ENCODE data around the gene TTYH3.

- TF ChIP-seq POLR2A (IDR thresholded peaks at IDR 0.05) (peak in 1 of 2 donors; percentile 45), CTCF (IDR thresholded peaks at IDR 0.05) (no peak)
These were observed 80.3 kb downstream of the TTYH3 start for GRCh38 chr7:2711895-2712675.

Data from thyroid gland (tissue), 4 donors.